ENCODE measurements around the gene CFAP92.

CFAP92 gene

DNA sequence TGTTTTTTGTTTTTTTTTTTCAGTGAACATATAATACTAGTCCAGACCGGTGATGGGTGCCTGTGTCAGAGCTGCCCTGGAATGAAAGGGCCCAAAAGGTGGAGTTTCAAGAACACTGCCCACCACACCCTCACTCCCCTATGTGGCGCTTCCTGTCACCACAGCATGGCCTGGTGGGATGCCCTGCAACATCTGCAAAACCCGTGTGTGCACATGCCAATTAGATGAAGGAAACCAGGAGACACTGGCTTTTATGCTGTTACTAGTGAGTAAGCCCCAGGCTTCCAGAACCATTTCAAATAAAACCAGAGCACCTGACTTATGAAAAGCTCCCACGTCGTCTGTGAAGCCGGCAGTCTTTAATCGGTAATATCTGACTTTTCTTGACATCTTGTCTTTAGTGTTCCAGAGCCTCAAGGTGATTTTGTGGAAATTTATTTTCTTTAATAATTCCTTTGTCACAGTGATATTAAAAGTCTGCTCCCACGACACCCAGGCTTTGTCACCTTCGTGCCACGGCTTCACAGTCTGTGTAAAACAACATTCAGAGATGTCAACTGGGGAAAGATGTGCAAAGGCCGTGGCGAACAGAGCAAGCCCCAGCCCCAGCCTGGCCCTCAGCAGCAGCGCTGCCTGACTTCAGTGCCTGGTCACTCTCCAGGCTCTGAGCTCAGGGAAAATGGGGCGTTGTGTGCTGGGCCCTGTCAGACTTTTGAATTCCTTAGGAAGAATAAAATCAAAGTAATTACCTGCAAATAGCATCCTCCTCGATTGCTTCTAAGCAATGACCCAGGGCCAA, 6.4 kb downstream of the CFAP92 start:
- DNase-seq = no peak

GRCh38 chr3:128984596-128984995, 9.3 kb downstream of the CFAP92 start:
- DNase-seq = no peak

- DNase-seq = no peak
These were observed 10.4 kb downstream of the CFAP92 start for GRCh38 chr3:128983293-128984069.

DNA sequence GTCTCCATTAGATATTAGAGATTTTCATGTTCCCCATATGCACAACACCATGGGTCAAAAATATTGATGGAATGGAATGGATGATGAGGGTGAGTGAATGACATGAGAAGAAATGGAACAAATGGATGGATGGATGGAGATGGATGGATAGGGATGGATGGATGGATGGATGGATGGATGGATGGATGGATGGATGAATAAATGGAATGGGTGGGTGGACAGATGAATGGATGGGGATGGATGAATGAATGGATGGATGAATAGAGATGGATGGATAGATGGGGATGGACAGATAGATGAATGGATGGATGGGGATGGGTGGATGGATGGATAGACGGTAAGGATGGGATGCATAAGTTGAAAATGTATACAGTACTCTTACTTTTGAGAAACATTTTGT, 18.6 kb downstream of the CFAP92 start:
- no peak for DNase-seq

DNA sequence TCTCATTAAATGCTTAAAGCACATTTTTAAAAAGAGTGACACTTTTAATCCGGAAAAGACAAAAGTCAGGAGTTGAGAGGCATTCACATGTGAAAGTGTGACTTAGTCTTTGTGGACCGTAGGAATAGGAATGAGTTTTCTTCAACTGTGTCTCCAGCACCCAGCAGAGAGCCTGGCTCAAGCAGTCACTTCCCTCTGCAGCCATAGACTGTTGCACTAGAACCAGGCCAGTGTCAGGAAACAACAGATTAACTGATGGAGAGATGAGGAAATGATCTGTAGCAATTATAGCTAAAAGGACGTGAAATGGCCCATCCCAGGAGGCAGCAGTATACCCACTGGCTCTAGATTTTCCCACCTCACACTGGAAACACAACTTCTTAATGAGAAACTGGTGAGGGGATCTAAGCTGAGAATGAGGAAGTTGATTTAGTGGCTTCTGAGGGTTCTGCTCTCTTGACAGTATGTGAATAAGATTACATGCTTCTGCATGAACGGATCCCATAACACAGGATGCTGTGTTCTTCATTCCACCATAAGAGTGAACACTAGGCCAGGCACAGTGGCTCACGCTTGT, 19.8 kb downstream of the CFAP92 start:
- no peak for DNase-seq

GRCh38 chr3:128971421-128972100, 22.3 kb downstream of the CFAP92 start:
- DNase-seq = no peak

- DNase-seq = no peak
These were observed 23.2 kb downstream of the CFAP92 start for GRCh38 chr3:128970740-128971047.

DNA sequence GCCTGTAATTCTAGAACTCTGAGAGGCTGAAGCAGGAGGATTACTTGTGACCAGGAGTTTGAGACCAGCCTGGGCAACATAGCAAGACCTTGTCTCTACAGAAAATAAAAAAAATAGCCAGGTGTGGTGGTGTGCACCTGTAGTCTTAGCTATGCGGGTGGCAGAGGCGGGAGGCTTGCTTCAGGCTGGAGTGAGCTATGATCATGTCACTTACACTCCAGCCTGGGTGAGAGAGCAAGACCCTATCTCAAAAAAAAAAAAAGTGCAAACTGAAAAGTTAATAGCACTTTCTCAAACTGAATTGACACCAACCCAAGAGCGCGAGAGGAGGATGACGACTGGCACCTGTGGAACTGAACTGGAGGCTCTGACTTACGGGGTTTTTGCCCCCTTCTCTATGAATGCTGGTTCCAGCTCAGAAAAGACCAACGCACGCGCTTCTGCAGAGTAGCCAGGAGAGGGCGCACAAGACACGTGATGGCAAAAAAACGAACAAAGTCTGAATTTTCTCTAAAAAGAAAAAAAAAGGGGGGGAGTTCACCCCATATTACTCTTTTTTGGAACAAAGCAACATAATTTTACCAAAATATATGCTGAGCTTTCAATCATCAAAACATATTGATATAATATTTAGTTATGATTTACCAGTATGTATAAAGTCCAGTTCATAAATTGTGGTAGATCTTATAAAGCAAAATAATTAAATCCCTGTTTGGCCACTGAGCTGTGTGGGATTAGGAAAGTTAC, 23.7 kb downstream of the CFAP92 start:
- peak in 3 of 14 donors; percentile 8 to 32 (median 14) for DNase-seq

- DNase-seq = no peak
These were observed 26.0 kb downstream of the CFAP92 start for GRCh38 chr3:128967748-128968355.

- no peak for DNase-seq
These were observed 28.1 kb downstream of the CFAP92 start for GRCh38 chr3:128965818-128966217.

DNA sequence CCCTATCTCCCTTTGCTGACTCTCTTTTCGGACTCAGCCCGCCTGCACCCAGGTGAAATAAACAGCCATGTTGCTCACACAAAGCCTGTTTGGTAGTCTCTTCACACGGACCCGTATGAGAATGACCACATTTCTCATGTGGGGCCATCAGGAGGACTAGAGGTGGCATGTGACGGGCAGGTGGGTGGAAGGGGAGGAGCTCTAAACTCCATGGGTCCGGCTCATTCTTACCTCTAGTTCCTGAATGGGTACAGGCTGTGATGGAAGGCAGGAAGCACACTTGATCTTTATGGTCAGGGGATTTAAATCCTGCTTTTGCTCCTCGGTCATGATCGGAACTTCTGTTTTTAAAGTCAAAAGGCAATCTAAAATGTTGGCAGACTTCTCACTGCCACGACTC, 28.6 kb downstream of the CFAP92 start:
- no peak for DNase-seq

- DNase-seq = no peak
These were observed 37.4 kb downstream of the CFAP92 start for GRCh38 chr3:128956440-128956839.

DNA sequence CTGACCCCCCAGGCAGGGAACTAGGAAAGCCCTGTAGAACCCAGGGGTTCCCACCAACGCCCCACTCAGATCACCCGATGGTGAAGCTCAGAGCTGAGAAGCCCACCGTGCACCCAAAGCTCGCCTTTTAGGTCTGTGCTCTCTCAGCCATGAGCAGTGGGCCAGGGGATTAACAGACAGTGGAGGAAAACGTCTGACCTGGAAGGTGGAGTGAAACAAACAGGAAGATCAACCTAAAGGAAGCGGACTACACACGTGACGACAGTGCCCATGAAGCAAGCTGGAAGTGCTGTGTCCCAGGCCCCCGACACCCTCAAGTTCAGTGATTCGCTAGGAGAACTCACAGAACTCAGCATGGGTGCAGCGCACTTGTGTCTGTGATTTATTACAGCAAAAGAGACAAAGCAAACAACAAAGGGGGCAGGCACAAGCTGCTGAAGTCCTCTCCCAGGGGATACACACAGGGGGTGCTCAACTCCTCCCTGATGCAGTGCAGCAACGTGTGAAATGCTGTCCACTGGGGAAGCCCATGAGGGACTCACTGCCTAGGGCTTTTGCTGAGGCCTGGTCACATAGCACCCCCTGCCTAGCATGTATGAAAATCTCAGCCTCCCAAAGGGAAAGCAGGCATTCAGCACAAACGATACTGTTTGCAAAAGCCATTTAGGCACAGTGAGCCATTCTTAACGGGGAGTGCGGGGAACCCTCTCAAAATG, 43.5 kb downstream of the CFAP92 start:
- DNase-seq = peak in 4 of 14 donors; percentile 5 to 15 (median 11)

GRCh38 chr3:128949158-128949557, 44.7 kb downstream of the CFAP92 start:
- DNase-seq = no peak

GRCh38 chr3:128946411-128946810, 47.5 kb downstream of the CFAP92 start:
- no peak for DNase-seq

- DNase-seq = no peak
These were observed 48.0 kb downstream of the CFAP92 start for GRCh38 chr3:128945878-128946175.

GRCh38 chr3:128945041-128945877, 48.6 kb downstream of the CFAP92 start:
- DNase-seq = no peak

GRCh38 chr3:128942161-128942952, 51.5 kb downstream of the CFAP92 start:
- no peak for DNase-seq

GRCh38 chr3:128940252-128940651, 53.6 kb downstream of the CFAP92 start:
- DNase-seq = no peak

DNA sequence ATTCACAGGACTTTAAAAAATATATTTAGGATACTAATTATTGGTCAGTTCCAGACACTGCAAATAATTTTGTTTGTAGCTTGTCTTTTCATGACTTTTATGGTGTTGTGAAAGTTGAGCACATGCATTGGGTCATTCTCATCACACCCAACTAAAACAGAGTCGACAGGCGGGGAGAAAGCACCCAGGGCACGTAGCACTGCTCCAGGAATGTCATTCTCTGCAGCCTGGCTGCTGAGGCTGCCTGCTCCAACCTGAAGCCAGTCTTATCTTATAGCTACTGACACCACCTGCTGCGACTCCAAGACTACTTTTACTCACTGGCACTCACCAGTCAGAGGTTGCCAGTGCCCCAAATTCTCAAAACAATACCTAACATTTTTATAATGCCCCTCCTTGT, 57.5 kb downstream of the CFAP92 start:
- no peak for DNase-seq
